ENCODE data around the gene CPPED1.

The CPPED1 gene

DNA sequence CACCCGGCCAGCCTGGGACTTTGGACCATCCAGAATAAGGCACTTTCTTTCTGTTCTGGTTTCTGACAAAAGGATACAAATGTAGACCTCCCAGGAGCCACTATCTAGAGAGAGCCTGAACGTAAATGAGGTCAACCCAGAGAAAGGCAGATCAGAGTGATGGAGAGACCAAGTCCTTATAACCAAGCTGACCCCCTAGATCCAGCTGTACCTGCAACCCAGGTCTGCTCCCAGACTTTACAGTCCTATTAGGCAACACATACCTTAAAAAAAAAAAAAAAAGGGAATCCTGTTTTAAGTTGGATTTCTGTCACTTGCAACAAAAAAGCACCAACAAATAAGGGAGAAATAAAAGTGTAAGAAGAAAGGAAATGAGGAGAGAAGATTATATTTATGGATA lies 23.2 kb downstream of the CPPED1 start:
- peaks cover 12 to 29% of the 10 kb centered on the region in 2 experiments for H3K36me3 ChIP-seq (ENCODE audit: control insufficient read depth in 1 of 2, insufficient read depth in 2 of 2, low read depth in 1 of 2, low read length in 2 of 2)
- H2BK5ac ChIP-seq (ENCODE audit: low read depth, low read length, poor library complexity, severe bottlenecking) = no peak overlapping the region
- no peak overlapping the region for H3K9ac ChIP-seq (ENCODE audit: low read length)
- H3K4me3 ChIP-seq (ENCODE audit: insufficient read depth in 1 of 2, low read depth in 1 of 2, low read length in 2 of 2) = no peak overlapping the region
- H3K9me3 ChIP-seq (ENCODE audit: control insufficient read depth, low read length) = peaks cover 18% of the 10 kb centered on the region
- H3K23ac ChIP-seq (ENCODE audit: low read length in 2 of 2) = no peak overlapping the region
- DNase-seq = no peak
- H3K18ac ChIP-seq (ENCODE audit: low read depth in 1 of 2, low read length in 2 of 2) = no peak overlapping the region
- H3K4ac ChIP-seq (ENCODE audit: low read depth in 1 of 2, low read length in 2 of 2) = no peak overlapping the region
- no peak overlapping the region for H2BK15ac ChIP-seq (ENCODE audit: low read depth, poor library complexity, severe bottlenecking)
- H3K14ac ChIP-seq (ENCODE audit: low read length in 2 of 2) = no peak overlapping the region
- no peak overlapping the region for H2BK120ac ChIP-seq (ENCODE audit: low read depth, low read length)
- no peaks in the 10 kb centered on the region for H3K27me3 ChIP-seq (ENCODE audit: control insufficient read depth in 1 of 2, insufficient read depth in 1 of 2, low read length in 2 of 2)
- no peak overlapping the region for H3K4me2 ChIP-seq (ENCODE audit: low read length, poor library complexity, severe bottlenecking)
- H2BK12ac ChIP-seq (ENCODE audit: low read length in 2 of 2) = no peak overlapping the region
- H3K4me1 ChIP-seq (ENCODE audit: control insufficient read depth, insufficient read depth, low read depth, low read length) = no peaks in the 10 kb centered on the region
- no peak overlapping the region for H2AK5ac ChIP-seq (ENCODE audit: low read length, severe bottlenecking)
- no peak overlapping the region for H2AFZ ChIP-seq (ENCODE audit: low read depth, low read length)
- 93% methylated on average over 2 of the region's 2 CpGs for WGBS
- no peak overlapping the region for H4K8ac ChIP-seq (ENCODE audit: low read length)
- H3K27ac ChIP-seq (ENCODE audit: low read length, poor library complexity, severe bottlenecking) = no peak overlapping the region
- H4K91ac ChIP-seq (ENCODE audit: low read length) = no peak overlapping the region
- H3K79me1 ChIP-seq (replicated peaks; ENCODE audit: low read length, poor library complexity, severe bottlenecking) = peaks cover 11% of the 10 kb centered on the region

DNA sequence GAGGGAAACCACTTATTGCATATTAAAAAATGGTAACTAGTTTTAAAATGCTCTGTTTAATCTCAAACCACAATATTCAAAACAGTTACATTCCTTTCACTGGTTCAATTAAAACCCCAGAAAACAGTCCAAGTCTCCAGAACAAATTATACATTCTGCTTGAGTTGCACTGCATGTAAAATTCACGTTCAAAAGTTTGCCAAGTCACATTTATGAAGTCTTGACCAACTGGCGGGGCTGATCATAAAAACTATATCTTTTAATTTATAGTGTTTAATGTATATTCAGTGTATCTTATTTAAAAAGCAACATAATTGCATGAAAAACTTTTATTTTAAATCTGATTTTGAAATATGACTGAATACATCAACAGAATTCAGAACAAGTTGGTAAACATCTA lies 25.0 kb downstream of the CPPED1 start:
- H3K27ac ChIP-seq (ENCODE audit: low read length, poor library complexity, severe bottlenecking) = no peak overlapping the region
- 90% methylated on average over 1 of the region's 2 CpGs for WGBS
- DNase-seq = no peak
- no peak overlapping the region for H2AK5ac ChIP-seq (ENCODE audit: low read length, severe bottlenecking)
- H2BK15ac ChIP-seq (ENCODE audit: low read depth, poor library complexity, severe bottlenecking) = no peak overlapping the region
- no peak overlapping the region for H3K23ac ChIP-seq (ENCODE audit: low read length in 2 of 2)
- H4K91ac ChIP-seq (ENCODE audit: low read length) = no peak overlapping the region
- no peak overlapping the region for H3K4me3 ChIP-seq (ENCODE audit: insufficient read depth in 1 of 2, low read depth in 1 of 2, low read length in 2 of 2)
- no peak overlapping the region for H3K9ac ChIP-seq (ENCODE audit: low read length)
- H3K9me3 ChIP-seq (ENCODE audit: control insufficient read depth, low read length) = peaks cover 3% of the 10 kb centered on the region
- H2AFZ ChIP-seq (ENCODE audit: low read depth, low read length) = no peak overlapping the region
- no peak overlapping the region for H2BK5ac ChIP-seq (ENCODE audit: low read depth, low read length, poor library complexity, severe bottlenecking)
- H3K18ac ChIP-seq (ENCODE audit: low read depth in 1 of 2, low read length in 2 of 2) = no peak overlapping the region
- H4K8ac ChIP-seq (ENCODE audit: low read length) = no peak overlapping the region
- H3K4me1 ChIP-seq (ENCODE audit: control insufficient read depth, insufficient read depth, low read depth, low read length) = no peaks in the 10 kb centered on the region
- H3K27me3 ChIP-seq (ENCODE audit: control insufficient read depth in 1 of 2, insufficient read depth in 1 of 2, low read length in 2 of 2) = no peaks in the 10 kb centered on the region
- peaks cover 6% of the 10 kb centered on the region for H3K79me1 ChIP-seq (replicated peaks; ENCODE audit: low read length, poor library complexity, severe bottlenecking)
- peaks cover 15 to 40% of the 10 kb centered on the region in 2 experiments for H3K36me3 ChIP-seq (ENCODE audit: control insufficient read depth in 1 of 2, insufficient read depth in 2 of 2, low read depth in 1 of 2, low read length in 2 of 2)
- H3K14ac ChIP-seq (ENCODE audit: low read length in 2 of 2) = no peak overlapping the region
- no peak overlapping the region for H3K4ac ChIP-seq (ENCODE audit: low read depth in 1 of 2, low read length in 2 of 2)
- no peak overlapping the region for H2BK12ac ChIP-seq (ENCODE audit: low read length in 2 of 2)
- H2BK120ac ChIP-seq (ENCODE audit: low read depth, low read length) = no peak overlapping the region
- no peak overlapping the region for H3K4me2 ChIP-seq (ENCODE audit: low read length, poor library complexity, severe bottlenecking)

DNA sequence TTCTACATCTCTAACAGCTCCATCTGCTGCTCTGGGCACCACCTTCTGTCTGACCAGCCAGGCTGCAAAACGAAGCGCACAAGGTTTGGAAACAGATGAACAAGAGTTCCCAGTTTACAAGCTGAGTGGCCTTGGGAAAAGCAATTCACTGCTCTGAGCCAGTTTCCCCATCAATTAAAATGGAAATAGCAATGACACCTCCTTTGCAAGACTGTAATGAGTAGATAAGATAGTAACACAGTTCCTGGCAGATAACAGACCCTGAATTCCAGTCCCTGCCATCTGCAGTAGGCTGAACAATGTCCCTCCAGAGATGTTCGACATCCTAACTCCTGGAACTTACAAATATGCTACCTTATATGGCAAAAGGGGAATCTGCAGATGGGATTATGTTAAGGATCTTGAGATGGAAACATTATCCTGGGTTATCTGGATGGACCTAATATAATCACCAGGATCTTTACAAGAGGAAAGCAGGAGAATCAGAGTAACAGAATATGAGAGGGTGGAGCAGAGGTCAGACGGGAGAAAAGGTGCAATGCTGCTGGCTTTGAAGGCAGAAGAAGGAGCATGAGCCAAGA lies 27.9 kb downstream of the CPPED1 start:
- Histone ChIP-seq H3K4me3 (ENCODE audit: insufficient read depth in 1 of 2, low read depth in 1 of 2, low read length in 2 of 2) (no peak overlapping the region), H2BK5ac (ENCODE audit: low read depth, low read length, poor library complexity, severe bottlenecking) (no peak overlapping the region), H3K4ac (ENCODE audit: low read depth in 1 of 2, low read length in 2 of 2) (no peak overlapping the region), H3K36me3 (ENCODE audit: control insufficient read depth in 1 of 2, insufficient read depth in 2 of 2, low read depth in 1 of 2, low read length in 2 of 2) (peaks cover 11 to 35% of the 10 kb centered on the region in 2 experiments), H3K4me2 (ENCODE audit: low read length, poor library complexity, severe bottlenecking) (no peak overlapping the region), H3K4me1 (ENCODE audit: control insufficient read depth, insufficient read depth, low read depth, low read length) (no peaks in the 10 kb centered on the region), H3K23ac (ENCODE audit: low read length in 2 of 2) (no peak overlapping the region), H3K9ac (ENCODE audit: low read length) (no peak overlapping the region), H2AK5ac (ENCODE audit: low read length, severe bottlenecking) (no peak overlapping the region), H2BK120ac (ENCODE audit: low read depth, low read length) (no peak overlapping the region), H4K8ac (ENCODE audit: low read length) (no peak overlapping the region), H2BK12ac (ENCODE audit: low read length in 2 of 2) (no peak overlapping the region), H4K91ac (ENCODE audit: low read length) (no peak overlapping the region), H2BK15ac (ENCODE audit: low read depth, poor library complexity, severe bottlenecking) (no peak overlapping the region), H3K79me1 (replicated peaks; ENCODE audit: low read length, poor library complexity, severe bottlenecking) (peaks cover 3% of the 10 kb centered on the region), H3K27me3 (ENCODE audit: control insufficient read depth in 1 of 2, insufficient read depth in 1 of 2, low read length in 2 of 2) (no peaks in the 10 kb centered on the region), H3K9me3 (ENCODE audit: control insufficient read depth, low read length) (no peaks in the 10 kb centered on the region), H3K18ac (ENCODE audit: low read depth in 1 of 2, low read length in 2 of 2) (no peak overlapping the region), H2AFZ (ENCODE audit: low read depth, low read length) (no peak overlapping the region), H3K14ac (ENCODE audit: low read length in 2 of 2) (no peak overlapping the region), H3K27ac (ENCODE audit: low read length, poor library complexity, severe bottlenecking) (no peak overlapping the region)
- no peak for DNase-seq
- WGBS = 82% methylated on average over 3 of the region's 4 CpGs

DNA sequence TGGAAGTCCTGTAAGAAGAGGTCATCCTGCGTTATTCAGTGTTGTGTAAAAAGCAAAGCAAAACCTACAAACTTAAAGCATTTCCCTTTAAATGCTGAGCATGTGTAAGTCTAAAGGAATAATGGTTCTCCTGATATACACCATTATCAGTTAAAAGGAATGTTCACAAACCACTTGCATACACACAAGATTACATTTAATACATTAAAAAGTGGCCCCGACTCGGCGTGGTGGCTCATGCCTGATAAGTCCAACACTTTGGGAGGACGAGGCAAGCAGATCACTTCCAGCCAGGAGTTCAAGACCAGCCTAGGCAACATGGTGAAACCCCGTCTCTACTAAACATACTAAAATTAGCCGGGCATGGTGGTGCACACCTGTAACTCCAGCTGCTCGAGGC lies 30.5 kb downstream of the CPPED1 start:
- DNase-seq = no peak
- H2BK15ac ChIP-seq (ENCODE audit: low read depth, poor library complexity, severe bottlenecking) = no peak overlapping the region
- H3K9ac ChIP-seq (ENCODE audit: low read length) = no peak overlapping the region
- no peak overlapping the region for H3K4me3 ChIP-seq (ENCODE audit: insufficient read depth in 1 of 2, low read depth in 1 of 2, low read length in 2 of 2)
- no peak overlapping the region for H2BK5ac ChIP-seq (ENCODE audit: low read depth, low read length, poor library complexity, severe bottlenecking)
- no peak overlapping the region for H2AK5ac ChIP-seq (ENCODE audit: low read length, severe bottlenecking)
- H3K18ac ChIP-seq (ENCODE audit: low read depth in 1 of 2, low read length in 2 of 2) = no peak overlapping the region
- H3K27me3 ChIP-seq (ENCODE audit: control insufficient read depth in 1 of 2, insufficient read depth in 1 of 2, low read length in 2 of 2) = no peaks in the 10 kb centered on the region
- H3K4me1 ChIP-seq (ENCODE audit: control insufficient read depth, insufficient read depth, low read depth, low read length) = no peaks in the 10 kb centered on the region
- no peak overlapping the region for H2BK120ac ChIP-seq (ENCODE audit: low read depth, low read length)
- no peak overlapping the region for H3K4me2 ChIP-seq (ENCODE audit: low read length, poor library complexity, severe bottlenecking)
- no peak overlapping the region for H3K23ac ChIP-seq (ENCODE audit: low read length in 2 of 2)
- no peak overlapping the region for H3K27ac ChIP-seq (ENCODE audit: low read length, poor library complexity, severe bottlenecking)
- no peak overlapping the region for H2AFZ ChIP-seq (ENCODE audit: low read depth, low read length)
- H3K9me3 ChIP-seq (ENCODE audit: control insufficient read depth, low read length) = no peaks in the 10 kb centered on the region
- H3K36me3 ChIP-seq (ENCODE audit: control insufficient read depth in 1 of 2, insufficient read depth in 2 of 2, low read depth in 1 of 2, low read length in 2 of 2) = peaks cover 3 to 26% of the 10 kb centered on the region in 2 experiments
- H3K14ac ChIP-seq (ENCODE audit: low read length in 2 of 2) = no peak overlapping the region
- no peak overlapping the region for H4K91ac ChIP-seq (ENCODE audit: low read length)
- no peak overlapping the region for H4K8ac ChIP-seq (ENCODE audit: low read length)
- no peak overlapping the region for H2BK12ac ChIP-seq (ENCODE audit: low read length in 2 of 2)
- H3K4ac ChIP-seq (ENCODE audit: low read depth in 1 of 2, low read length in 2 of 2) = no peak overlapping the region
- peaks cover 7% of the 10 kb centered on the region for H3K79me1 ChIP-seq (replicated peaks; ENCODE audit: low read length, poor library complexity, severe bottlenecking)
- 89% methylated on average over 7 of the region's 8 CpGs for WGBS

Measured in mesenchymal stem cell (in vitro differentiated cells and primary cell).